MM.1S (cell line): ENCODE results near the gene EIF3A.

Experiments used
- EZH2 ChIP-seq: fragments of 300-600 bp; sonication (generic); optimal IDR thresholded peaks from 2 replicates; pipeline ENCODE3; 2017; ENCODE audit warnings: low read depth, mild to moderate bottlenecking, antibody characterized with exemption, low read length, mixed read lengths
- EZH2phosphoT487 ChIP-seq: fragments of 300-600 bp; sonication (generic); IDR thresholded peaks from 2 replicates; pipeline ENCODE4 v1.6.1; 2018; ENCODE audit warnings: antibody characterized with exemption, low read length
- TF ChIP-seq, protein P1 (sequence below): fragments of 300-600 bp; sonication (generic); IDR thresholded peaks from 2 replicates; pipeline ENCODE4 v1.5.1; 2016; ENCODE audit warnings: antibody characterized with exemption, low read length, mixed read lengths

DNA sequence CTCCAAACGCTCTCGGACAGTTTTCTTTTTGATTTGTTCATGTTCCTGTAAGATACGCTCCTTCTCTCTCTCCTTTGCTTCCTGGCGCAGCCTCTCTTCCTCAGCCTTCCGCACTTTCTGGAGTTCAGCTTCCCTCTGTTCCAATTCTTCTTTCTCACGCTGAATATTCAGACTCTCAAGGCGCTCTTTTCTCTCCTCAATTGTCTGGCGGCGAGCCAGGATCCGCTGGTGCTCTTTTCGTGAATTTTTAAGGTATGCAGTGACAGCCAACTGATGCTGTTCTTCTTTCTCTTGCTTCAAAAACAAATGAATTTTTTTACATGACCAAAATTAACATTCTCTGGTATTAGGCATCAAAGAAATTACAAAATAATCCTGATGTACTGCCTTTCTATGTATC is 22.6 kb downstream of the EIF3A start:
- TF ChIP-seq EZH2 (no peak), EZH2phosphoT487 (no peak)
- TF ChIP-seq, protein P1, sequence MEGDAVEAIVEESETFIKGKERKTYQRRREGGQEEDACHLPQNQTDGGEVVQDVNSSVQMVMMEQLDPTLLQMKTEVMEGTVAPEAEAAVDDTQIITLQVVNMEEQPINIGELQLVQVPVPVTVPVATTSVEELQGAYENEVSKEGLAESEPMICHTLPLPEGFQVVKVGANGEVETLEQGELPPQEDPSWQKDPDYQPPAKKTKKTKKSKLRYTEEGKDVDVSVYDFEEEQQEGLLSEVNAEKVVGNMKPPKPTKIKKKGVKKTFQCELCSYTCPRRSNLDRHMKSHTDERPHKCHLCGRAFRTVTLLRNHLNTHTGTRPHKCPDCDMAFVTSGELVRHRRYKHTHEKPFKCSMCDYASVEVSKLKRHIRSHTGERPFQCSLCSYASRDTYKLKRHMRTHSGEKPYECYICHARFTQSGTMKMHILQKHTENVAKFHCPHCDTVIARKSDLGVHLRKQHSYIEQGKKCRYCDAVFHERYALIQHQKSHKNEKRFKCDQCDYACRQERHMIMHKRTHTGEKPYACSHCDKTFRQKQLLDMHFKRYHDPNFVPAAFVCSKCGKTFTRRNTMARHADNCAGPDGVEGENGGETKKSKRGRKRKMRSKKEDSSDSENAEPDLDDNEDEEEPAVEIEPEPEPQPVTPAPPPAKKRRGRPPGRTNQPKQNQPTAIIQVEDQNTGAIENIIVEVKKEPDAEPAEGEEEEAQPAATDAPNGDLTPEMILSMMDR: no peak
